GM19328 (cell line): ENCODE data around the gene CTTNBP2.
A peak's percentile ranks its signal among the peaks of the same experiment; 100 is the strongest.

ENCODE experiments used
- ATAC-seq: cut with Tn5 transposase; IDR thresholded peaks from one replicate; pipeline ENCODE4 v1.9.1; 2021; ENCODE audit warnings: mild to moderate bottlenecking, moderate library complexity; ENCODE audit not compliant: unreplicated experiment

Gene CTTNBP2

GRCh38 chr7:117793521-117793920, 79.7 kb downstream of the CTTNBP2 start:
- no peak for ATAC-seq

GRCh38 chr7:117791877-117792780, 81.1 kb downstream of the CTTNBP2 start:
- peak; percentile 58 for ATAC-seq

GRCh38 chr7:117790731-117791130, 82.5 kb downstream of the CTTNBP2 start:
- ATAC-seq: no peak

DNA sequence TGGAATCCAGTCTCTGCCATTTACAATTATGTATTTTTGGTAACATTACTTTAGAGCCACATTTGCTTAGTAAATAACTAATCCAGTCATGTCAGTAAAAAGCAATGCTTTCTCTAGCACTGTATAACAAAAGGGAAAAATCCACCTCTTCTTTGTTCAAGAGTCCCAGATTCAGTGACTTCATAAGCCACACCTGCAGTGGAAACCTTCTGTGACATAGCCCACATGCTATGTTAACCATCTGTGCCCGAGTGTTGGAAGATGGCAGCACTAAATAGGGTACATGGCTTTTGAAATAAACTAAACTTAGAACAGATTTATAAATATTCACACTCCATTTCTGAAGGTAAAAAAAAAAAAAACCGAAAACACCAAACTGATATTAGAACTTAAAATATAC, 83.0 kb downstream of the CTTNBP2 start:
- ATAC-seq: no peak

- ATAC-seq: no peak
These were observed 87.8 kb downstream of the CTTNBP2 start for GRCh38 chr7:117785431-117785830.

- ATAC-seq: no peak
These were observed 88.9 kb downstream of the CTTNBP2 start for GRCh38 chr7:117784315-117784714.

DNA sequence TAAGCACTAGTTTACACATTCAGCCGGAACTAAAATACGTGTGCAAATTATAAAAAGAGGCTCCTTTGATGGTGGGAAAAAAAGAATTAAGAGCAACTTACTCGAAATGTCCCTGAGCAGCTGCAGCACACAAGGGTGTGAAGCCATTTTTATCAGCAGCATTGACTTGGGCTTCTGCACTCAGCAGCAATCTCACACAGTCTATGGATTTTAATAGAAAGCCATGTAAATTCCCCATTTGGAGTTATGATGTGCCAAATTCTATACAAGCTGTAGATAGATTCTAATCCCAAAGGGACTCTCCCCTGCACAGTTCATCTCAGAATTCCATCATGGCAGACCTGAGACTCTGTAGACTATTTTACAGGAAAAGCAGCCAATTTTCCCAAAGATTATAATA, 90.5 kb downstream of the CTTNBP2 start:
- no peak for ATAC-seq

GRCh38 chr7:117781707-117782106, 91.5 kb downstream of the CTTNBP2 start:
- no peak for ATAC-seq

GRCh38 chr7:117780832-117781231, 92.4 kb downstream of the CTTNBP2 start:
- ATAC-seq: peak; percentile 75

DNA sequence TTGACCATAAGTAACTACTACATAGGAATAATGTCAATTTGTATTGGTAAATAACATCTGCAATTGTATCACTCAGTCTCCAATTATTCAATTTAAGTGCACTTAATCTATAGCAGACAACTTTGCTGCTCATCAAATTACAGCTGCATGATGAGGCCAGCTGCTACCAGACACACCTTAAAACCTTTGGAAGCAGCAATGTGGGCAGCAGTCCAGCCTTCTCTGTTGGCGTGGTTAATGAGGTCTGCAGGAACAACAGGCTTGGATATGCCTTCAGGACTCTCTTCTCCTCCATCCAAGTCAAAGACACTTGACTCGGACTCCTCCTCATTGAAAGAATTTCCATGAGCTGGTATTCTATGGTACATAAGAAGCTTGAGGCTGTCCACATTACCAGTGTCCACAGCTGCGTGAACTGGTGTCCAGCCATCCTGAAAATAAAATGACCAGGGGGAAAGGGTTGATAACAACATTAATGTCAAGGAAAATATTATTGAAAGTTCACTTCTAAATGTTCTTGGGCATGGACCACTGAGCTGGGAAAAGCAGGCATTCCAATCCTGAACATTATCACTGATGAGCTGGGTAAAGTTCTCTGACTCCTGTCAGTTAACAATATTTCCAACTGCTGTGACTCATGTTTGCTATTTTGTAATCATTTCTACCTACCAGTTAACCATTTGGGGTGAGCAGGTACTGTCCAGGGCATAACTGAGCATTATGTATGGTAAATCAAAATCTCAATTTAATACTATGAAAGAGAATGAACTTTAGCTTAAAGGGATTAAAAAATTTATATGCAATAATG, 95.7 kb downstream of the CTTNBP2 start:
- ATAC-seq: no peak

GRCh38 chr7:117776224-117776623, 97.0 kb downstream of the CTTNBP2 start:
- no peak for ATAC-seq

- ATAC-seq: no peak
These were observed 97.4 kb downstream of the CTTNBP2 start for GRCh38 chr7:117775801-117776200.

- ATAC-seq: no peak
These were observed 98.3 kb downstream of the CTTNBP2 start for GRCh38 chr7:117774943-117775342.

DNA sequence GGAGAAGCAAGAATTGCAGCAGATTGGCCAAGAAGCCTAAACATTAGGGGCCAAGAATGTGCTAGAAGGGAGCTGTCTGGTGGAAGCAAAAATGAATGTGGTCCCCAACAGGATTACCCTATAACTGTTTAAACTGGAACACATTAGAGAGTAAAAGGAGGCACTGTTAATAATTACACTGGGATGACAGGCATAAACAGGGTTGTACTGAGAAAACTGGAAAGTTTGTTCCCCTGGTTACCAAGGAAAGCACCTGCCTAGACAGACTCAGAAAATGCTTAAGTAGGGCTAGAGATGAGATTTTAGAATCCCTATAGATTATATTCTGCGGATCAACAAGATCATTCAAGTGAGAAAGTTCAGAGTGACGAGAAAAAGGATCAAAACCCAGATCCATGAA, 100.8 kb downstream of the CTTNBP2 start:
- ATAC-seq: no peak

GRCh38 chr7:117771756-117772155, 101.5 kb downstream of the CTTNBP2 start:
- no peak for ATAC-seq

DNA sequence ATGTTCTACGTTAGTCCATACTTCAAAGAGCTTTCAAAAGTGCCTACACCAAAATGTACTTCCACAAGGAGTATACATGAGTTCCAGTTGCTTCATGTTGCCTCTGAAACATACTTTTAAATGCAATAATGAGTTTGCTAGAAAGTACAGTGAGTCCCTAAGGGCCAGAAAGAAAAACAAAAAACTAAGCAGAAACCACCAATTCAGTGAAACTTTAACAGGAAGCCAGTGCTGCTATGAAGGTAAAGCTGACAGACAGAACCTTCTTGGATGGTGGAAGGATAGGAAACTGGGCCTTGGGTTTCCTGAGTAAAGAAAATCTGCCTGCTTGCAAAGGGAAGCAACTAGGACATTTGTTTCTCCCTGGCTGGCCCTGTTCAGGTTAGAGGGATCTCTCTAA, 104.2 kb downstream of the CTTNBP2 start:
- ATAC-seq: no peak

- ATAC-seq: no peak
These were observed 105.3 kb downstream of the CTTNBP2 start for GRCh38 chr7:117767951-117768350.

GRCh38 chr7:117766913-117767312, 106.3 kb downstream of the CTTNBP2 start:
- no peak for ATAC-seq

GRCh38 chr7:117764031-117764430, 109.2 kb downstream of the CTTNBP2 start:
- no peak for ATAC-seq

DNA sequence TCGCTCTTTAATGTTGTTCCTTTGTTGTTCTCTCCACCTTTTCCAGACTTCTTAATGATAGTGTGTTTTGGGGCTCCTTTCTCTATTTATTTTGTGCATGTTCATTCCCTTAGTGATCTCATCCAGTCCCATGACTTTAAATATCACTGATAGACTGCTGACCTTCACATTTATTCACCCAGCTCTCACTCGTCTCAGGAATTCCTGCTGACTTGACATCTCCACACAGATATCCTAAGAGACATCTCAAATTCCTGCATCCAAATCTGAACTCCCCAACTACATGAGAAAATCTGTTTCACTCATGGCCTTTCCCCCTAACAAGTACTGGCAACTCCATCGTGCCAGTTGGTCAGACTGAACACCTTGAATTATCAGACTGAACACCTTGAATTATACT, 111.2 kb downstream of the CTTNBP2 start:
- no peak for ATAC-seq

DNA sequence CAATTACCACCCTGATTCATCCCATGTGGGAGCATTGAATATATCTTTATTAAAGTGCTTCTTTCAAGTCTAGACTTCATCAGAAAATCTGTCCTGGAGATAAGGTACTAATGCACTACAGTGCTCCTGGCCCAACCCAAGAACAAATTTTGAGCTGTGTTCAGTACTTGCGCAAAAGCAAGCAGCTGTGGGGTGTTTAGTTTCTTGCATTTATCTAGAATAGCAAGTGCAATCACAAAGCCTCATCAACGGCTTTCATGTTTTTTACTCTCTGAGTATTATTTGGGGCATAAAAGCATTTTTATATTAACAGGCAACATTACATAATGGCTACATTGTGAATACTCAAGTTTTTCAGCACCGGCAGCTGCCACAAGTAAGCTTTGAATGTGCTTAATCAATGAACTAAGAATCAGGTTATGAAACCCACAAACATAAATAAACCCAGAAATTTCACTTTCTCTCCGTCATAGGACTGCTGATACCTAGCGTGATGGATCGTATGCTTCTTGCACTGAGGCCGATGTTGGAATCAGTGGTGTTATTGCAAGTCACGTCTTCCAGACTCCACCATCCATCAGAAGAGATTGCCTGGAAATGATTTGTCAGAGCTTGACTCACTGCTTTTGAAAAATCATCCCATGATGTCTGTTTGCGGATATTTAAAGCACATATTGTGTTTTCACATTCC, 113.1 kb downstream of the CTTNBP2 start:
- ATAC-seq: no peak
